ENCODE measurements around the gene CEP85.

DNA sequence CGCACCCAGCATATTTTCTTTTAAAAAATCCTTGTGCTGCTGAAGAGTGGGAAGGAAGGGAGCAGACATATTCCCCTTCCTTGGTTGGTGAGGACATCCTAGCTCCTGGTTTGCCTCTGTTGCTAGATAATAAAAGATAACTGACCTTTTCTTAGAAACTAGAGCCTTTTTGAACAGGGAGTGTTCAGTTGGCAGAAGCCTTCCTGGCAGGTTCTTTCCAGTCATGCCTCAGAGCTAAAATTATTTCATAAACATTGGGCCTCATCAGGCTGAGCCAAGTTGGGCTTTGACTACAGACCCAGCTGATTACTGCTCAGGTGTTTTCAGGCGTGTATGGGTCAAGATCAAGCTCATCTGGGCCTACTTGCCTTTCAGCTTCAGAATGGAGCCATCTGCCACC is 23.2 kb downstream of the CEP85 start:
- TF ChIP-seq, protein P1, sequence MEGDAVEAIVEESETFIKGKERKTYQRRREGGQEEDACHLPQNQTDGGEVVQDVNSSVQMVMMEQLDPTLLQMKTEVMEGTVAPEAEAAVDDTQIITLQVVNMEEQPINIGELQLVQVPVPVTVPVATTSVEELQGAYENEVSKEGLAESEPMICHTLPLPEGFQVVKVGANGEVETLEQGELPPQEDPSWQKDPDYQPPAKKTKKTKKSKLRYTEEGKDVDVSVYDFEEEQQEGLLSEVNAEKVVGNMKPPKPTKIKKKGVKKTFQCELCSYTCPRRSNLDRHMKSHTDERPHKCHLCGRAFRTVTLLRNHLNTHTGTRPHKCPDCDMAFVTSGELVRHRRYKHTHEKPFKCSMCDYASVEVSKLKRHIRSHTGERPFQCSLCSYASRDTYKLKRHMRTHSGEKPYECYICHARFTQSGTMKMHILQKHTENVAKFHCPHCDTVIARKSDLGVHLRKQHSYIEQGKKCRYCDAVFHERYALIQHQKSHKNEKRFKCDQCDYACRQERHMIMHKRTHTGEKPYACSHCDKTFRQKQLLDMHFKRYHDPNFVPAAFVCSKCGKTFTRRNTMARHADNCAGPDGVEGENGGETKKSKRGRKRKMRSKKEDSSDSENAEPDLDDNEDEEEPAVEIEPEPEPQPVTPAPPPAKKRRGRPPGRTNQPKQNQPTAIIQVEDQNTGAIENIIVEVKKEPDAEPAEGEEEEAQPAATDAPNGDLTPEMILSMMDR (IDR thresholded peaks at IDR 0.05 in 2 of 3, conservative IDR thresholded peaks at IDR 0.05 in 1 of 3; ENCODE audit: borderline replicate concordance in 1 of 3, insufficient read depth in 1 of 3, low read depth in 2 of 3, low read length in 2 of 3) = no peak
- TF ChIP-seq CEBPB (IDR thresholded peaks at IDR 0.05; ENCODE audit: low read depth) (no peak), SRF (IDR thresholded peaks at IDR 0.05; ENCODE audit: low read depth) (no peak), SP1 (IDR thresholded peaks at IDR 0.05; ENCODE audit: low read depth) (no peak), POLR2A (IDR thresholded peaks at IDR 0.05; ENCODE audit: borderline replicate concordance, extremely low read depth, insufficient read depth, insufficient read length) (no peak), YY1 (IDR thresholded peaks at IDR 0.05; ENCODE audit: extremely low read depth, insufficient replicate concordance, low read depth, low read length) (no peak), EZH2 (IDR thresholded peaks at IDR 0.05) (no peak), EGR1 (IDR thresholded peaks at IDR 0.05; ENCODE audit: low read depth) (no peak), POLR2AphosphoS5 (IDR thresholded peaks at IDR 0.05; ENCODE audit: low read depth, low read length) (no peak), RAD21 (IDR thresholded peaks at IDR 0.05; ENCODE audit: low read depth) (no peak), ZNF274 (IDR thresholded peaks at IDR 0.05; ENCODE audit: low read depth, low read length) (no peak)
- TF ChIP-seq, protein P2, sequence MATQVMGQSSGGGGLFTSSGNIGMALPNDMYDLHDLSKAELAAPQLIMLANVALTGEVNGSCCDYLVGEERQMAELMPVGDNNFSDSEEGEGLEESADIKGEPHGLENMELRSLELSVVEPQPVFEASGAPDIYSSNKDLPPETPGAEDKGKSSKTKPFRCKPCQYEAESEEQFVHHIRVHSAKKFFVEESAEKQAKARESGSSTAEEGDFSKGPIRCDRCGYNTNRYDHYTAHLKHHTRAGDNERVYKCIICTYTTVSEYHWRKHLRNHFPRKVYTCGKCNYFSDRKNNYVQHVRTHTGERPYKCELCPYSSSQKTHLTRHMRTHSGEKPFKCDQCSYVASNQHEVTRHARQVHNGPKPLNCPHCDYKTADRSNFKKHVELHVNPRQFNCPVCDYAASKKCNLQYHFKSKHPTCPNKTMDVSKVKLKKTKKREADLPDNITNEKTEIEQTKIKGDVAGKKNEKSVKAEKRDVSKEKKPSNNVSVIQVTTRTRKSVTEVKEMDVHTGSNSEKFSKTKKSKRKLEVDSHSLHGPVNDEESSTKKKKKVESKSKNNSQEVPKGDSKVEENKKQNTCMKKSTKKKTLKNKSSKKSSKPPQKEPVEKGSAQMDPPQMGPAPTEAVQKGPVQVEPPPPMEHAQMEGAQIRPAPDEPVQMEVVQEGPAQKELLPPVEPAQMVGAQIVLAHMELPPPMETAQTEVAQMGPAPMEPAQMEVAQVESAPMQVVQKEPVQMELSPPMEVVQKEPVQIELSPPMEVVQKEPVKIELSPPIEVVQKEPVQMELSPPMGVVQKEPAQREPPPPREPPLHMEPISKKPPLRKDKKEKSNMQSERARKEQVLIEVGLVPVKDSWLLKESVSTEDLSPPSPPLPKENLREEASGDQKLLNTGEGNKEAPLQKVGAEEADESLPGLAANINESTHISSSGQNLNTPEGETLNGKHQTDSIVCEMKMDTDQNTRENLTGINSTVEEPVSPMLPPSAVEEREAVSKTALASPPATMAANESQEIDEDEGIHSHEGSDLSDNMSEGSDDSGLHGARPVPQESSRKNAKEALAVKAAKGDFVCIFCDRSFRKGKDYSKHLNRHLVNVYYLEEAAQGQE (IDR thresholded peaks at IDR 0.05; ENCODE audit: low read depth) = no peak
